ENCODE data around the gene FAR2.

- TF ChIP-seq CTCF (IDR thresholded peaks at IDR 0.05) (peak in 1 of 5 experiments; percentile 14), POLR2A (IDR thresholded peaks at IDR 0.05) (no peak), EP300 (IDR thresholded peaks at IDR 0.05) (peak in 1 of 2 donors; percentile 80)
Measured at GRCh38 chr12:29241821-29242591, 92.9 kb downstream of the FAR2 start.

Data from tibial nerve (tissue), 4 donors.